ENCODE results near the gene KLF17.
"Not testable (repeated sequence)": the region's sequence is repeated elsewhere in the genome, so short reads cannot be mapped to it uniquely, and the experiment has no call there.

KLF17 gene

DNA sequence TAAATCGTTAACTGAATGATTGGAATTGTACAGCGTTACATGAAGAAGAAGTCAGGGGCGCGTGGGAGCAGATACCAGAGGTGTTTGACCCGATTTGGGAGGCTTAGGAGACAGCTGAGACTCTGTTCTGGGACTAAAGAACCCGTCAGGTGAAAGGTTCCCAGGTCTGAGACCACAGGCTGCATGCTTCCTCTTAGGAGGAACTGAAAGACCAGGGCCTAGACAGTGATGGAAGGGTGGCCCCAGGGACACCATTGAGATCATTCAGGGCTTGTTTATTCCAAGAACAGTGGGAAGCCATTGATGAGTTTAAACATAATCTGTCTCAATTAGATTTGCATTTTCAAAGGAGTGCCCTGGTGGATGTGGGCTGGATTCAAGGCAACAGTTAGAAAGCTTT lies 904 bp downstream of the KLF17 start:
- TF ChIP-seq POLR2A (IDR thresholded peaks at IDR 0.05; ENCODE audit: low read depth, low read length): no peak
- DNase-seq (ENCODE audit: insufficient read length, low spot score) (no peak), FAIRE-seq (no peak)

DNA sequence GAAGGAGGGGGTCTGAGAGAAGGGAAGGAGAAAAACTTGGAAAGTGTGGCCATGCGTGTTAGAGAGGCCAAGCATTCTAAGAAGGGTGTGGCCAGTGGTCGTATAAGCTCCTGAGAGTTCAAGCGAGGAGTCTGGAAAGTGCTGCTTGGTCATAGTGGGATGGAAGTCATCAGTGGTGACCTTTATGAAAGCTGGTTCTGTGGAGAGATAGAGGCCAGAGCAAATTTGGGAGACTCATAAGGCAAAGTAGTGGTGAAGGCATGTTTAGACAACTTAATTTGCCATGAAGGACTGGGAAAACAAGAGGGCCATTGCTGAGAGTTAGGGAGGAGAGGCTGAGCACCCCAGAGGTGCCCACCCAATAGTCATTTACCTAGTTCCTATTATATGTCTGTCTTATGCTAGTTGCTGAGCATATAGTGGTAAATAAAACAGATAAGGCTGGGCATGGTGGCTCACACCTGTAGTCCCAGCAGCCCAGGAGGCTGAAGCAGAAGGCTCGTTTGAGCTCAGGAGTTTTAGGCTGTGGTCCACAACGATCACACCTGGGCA lies 1.9 kb downstream of the KLF17 start:
- no peak for FAIRE-seq
- TF ChIP-seq POLR2A (IDR thresholded peaks at IDR 0.05; ENCODE audit: low read depth, low read length): no peak
- DNase-seq (ENCODE audit: insufficient read length, low spot score): no peak

DNA sequence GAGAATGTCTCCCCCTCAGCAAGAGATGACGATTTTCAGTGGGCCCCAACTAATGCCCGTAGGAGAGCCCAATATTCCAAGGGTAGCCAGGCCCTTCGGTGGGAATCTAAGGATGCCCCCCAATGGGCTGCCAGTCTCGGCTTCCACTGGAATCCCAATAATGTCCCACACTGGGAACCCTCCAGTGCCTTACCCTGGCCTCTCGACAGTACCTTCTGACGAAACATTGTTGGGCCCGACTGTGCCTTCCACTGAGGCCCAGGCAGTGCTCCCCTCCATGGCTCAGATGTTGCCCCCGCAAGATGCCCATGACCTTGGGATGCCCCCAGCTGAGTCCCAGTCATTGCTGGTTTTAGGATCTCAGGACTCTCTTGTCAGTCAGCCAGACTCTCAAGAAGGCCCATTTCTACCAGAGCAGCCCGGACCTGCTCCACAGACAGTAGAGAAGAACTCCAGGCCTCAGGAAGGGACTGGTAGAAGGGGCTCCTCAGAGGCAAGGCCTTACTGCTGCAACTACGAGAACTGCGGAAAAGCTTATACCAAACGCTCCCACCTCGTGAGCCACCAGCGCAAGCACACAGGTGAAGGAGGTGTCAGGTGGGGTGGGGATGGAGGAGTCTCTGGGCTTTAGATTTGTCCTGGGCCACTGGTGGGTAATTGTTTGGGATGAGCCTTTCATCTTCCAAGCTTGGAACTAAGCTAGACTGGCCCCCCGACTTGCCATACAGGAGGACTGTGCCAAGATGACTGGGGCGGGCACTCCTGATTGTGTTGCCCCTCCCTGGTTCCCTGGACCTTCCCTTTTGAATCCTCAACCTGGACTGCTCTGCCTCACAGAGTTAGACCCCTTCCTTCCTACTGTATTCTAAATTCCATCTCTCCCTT lies 11.2 kb downstream of the KLF17 start:
- no peak for FAIRE-seq
- no peak for TF ChIP-seq POLR2A (IDR thresholded peaks at IDR 0.05; ENCODE audit: low read depth, low read length)

DNA sequence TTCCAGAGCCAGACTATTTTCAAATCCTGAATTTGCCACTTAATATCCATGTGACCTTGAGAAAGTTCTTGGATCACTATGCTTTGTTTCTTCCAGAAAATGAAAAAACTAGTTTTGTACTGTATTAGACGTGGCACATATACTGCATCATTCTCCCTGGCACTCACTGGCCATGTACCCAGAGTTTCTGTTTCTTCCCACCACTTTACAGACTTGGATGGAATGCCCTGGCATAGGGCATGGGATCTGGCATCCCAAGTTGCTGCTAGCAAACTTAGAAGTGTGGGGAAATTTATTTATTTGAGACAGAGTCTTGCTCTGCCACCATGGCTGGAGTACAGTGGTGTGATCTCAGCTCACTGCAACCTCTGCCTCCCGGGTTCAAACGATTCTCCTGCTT lies 12.8 kb downstream of the KLF17 start:
- DNase-seq (ENCODE audit: insufficient read length, low spot score) (no peak), FAIRE-seq (no peak)
- TF ChIP-seq POLR2A (IDR thresholded peaks at IDR 0.05; ENCODE audit: low read depth, low read length): no peak

More for the DNA sequence above, 11.2 kb downstream of the KLF17 start:
- DNase-seq (ENCODE audit: insufficient read length, low spot score): no peak

DNA sequence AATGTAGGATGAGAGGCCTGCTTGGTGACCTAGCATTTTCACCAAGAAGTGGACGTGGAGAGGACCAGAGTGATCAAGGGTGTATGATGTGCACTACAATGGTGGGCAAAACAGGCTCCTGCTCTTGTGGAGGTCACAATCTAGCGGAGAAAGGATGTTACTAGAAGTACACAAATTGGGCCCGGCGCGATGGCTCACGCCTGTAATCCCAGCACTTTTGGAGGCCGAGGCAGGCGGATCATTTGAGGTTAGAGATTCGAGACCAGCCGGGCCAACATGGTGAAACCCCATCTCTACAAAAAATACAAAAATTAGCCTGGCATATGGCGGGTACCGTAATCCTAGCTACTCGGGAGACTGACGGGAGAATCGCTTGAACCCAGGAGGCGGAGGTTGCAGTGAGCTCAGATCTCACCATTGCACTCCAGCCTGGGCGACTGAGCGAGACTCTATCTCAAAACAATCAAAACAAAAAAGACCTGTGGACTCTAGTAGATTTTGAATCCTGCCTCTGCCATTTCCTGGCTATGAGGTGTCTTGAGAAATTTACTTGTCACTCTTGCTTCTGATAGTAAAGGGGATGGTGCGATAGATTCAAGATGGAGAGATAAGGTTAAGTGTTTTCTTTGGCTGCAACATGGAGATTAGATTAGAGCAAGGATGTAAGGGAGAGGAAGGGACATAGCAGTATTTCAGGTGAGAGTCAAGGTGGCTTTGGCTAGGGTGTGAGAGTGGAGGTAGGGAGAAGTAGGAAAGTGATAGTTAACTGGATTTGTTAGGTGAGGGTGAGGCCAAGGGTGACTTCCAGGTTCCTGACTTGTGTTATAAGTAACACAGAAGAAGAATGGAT lies 15.7 kb downstream of the KLF17 start:
- FAIRE-seq: no peak
- no peak for TF ChIP-seq POLR2A (IDR thresholded peaks at IDR 0.05; ENCODE audit: low read depth, low read length)

DNA sequence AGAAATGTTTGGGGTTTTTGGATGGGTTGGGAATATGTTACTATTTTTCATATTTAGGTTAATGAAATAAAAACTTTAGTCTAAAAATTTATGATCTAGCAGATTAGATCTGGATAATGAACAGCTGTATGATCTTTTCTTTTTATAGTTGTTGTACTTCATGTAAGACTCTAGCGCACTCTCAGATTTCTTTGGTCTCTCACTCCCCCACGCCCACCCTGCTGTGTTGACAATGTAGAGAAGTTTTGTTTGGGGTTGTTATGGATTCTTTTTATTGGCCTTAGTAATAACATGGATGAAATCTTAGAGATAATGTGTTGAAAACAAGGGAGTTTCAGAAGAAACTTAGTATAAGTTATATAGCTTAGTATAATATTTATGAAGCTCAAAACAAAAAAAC lies 17.3 kb downstream of the KLF17 start:
- FAIRE-seq: no peak
- no peak for TF ChIP-seq POLR2A (IDR thresholded peaks at IDR 0.05; ENCODE audit: low read depth, low read length)

More for the DNA sequence above, 15.7 kb downstream of the KLF17 start:
- DNase-seq (ENCODE audit: insufficient read length, low spot score): no peak

DNA sequence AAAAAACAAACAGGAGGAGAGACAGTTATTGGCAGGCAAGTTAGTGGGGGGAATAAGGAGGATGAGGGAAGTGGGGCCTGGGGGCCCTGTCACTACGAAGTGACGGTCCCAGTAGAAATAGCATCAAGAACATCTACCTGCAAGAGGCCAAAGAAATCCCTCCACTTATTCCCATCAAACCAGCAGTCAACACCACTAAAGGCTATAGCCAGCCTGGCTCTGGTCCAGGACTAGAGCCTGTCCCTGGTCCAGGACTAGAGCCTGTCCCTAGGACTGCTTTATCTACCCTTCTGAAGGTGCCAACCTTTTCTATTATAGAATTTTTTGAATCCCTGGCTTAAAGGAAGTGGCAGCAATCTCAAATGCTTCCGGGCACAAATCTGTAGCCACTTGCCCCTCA lies 19.6 kb downstream of the KLF17 start:
- TF ChIP-seq POLR2A (IDR thresholded peaks at IDR 0.05; ENCODE audit: low read depth, low read length): no peak
- DNase-seq (ENCODE audit: insufficient read length, low spot score) (no peak), FAIRE-seq (no peak)

More for the DNA sequence above, 17.3 kb downstream of the KLF17 start:
- DNase-seq (ENCODE audit: insufficient read length, low spot score): no peak

DNA sequence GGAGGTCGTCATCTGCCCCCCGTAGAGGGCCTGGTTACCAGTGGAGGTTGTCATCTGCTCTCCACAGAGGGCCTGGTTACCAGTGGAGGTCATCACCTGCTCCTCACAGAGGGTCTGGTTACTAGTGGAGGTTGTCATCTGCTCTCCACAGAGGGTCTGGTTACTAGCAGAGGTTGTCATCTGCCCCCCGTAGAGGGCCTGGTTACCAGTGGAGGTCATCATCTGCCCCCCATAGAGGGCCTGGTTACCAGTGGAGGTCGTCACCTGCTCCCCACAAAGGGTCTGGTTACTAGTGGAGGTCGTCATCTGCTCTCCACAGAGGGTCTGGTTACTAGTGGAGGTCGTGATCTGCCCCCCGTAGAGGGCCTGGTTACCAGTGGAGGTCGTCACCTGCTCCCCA lies 20.9 kb downstream of the KLF17 start:
- not testable (repeated sequence) for FAIRE-seq; DNase-seq (ENCODE audit: insufficient read length, low spot score)

DNA sequence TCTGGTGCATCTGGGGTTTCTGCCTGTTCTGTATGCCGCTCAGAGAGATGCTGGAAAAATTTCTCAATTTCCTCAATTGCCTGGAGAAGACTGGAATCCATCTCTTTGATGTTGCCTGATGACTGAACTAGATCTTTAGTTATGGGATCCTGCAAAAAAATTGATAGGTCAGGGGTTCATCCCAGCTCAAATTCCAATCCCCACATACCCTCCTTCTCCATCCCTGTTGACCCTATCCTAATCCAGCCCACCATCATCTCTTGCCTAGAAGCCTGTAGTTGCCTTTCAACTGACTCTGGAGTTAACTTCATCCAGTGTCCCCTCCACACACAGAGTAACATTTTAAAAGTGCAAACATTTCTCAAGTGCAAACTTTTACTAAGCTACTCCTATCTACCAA lies 22.9 kb downstream of the KLF17 start, which contains the start of gene KLF18:
Gene KLF18, minus strand, starts transcription at position 101 of the 400 bp plus-strand sequence. Its CDS starts 0 bp downstream, at position 101.
- DNase-seq (ENCODE audit: insufficient read length, low spot score): no peak
- TF ChIP-seq POLR2A (IDR thresholded peaks at IDR 0.05; ENCODE audit: low read depth, low read length): no peak
- no peak for FAIRE-seq

DNA sequence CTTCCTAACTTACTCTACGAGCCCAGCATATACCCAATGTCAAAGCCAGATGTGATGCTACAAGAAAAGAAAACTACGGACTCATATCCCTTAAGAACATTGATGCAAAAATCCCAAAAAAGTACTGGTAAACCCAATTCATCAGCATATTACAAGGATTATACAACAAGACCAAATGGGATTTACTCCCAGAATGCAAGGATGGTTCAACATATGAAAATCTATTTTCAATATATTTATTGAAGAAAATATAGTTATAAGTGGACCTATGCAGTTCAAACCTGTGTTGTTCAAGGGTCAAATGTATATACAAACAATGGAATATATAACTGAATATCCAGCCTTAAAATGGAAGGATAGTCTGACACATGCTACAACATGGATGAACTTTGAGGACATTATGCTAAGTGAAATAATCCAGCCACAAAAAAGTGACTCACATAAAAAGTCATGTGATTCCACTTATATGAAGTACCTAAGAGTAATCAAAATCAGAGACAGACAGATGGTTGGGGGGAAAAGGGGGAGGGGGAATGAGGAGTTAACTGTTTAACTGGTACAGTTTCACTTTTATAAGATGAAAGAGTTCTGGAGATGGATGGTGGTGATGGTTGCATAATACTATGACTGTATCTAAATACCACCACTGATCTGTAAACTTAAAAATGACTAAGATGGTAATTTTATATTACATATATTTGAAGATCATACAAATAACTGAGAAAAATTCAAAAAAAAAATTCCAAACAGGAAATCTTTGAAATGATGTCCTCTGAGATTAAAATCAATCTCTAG lies 26.5 kb downstream of the KLF17 start:
- TF ChIP-seq POLR2A (IDR thresholded peaks at IDR 0.05; ENCODE audit: low read depth, low read length): no peak
- no peak for DNase-seq (ENCODE audit: insufficient read length, low spot score)

DNA sequence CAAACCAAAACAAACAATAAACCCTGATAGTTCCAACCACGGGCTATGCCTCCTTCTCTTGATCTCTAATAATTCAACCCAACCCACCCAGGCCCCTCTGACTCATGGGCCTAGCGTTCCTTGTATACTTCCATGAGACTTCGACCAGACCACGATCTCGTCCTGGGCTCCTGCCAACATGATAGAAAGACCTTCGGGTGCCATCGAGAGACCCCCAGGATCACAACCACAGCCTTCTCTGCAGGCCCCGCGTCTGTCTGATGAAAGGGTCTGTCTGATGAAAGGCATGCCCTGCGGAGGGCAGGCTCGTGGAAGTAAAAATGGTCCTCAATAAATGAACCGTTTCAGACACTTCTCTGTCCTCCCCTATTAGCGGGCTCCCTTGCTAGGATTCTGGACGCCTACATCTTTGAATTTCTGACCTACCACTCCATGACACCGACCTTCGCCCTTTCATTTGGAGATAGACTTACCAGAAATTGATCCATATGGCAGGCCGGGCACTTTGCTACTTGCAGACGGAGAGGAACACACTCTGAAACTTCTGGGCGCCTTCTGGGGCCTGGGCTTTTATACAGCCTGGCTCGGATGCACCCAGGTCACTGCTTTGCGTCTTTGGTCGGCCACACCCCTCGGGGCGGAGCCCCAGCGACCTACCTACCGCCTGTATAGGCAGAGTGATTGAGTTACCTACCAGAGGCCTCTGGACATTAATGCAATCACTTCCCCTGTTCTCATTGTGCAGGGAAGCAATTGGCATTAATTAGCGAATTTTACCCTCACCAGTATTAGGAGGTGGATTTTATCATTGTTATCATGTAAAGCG lies 28.1 kb downstream of the KLF17 start:
- no peak for TF ChIP-seq POLR2A (IDR thresholded peaks at IDR 0.05; ENCODE audit: low read depth, low read length)
- no peak for DNase-seq (ENCODE audit: insufficient read length, low spot score)
- FAIRE-seq: no peak

More for the DNA sequence above, 26.5 kb downstream of the KLF17 start:
- no peak for FAIRE-seq

DNA sequence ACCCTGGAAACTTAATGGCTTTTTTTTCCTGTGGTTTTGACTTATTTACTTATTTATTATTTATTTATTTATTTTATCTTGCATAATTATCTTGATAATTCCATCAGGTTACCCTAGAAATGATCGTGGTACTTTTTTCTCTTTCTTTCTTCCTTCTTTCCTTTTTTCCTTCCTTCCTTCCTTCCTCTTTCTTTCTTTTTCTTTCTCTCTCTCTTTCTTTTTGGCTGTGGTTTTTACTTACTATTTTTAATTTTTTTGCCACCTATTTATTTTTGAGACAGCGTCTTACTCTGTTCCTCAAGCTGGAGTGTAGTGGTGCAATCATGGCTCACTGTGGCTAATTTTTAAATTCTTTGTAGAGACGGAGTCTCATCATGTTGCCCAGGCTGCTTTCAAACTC lies 29.0 kb downstream of the KLF17 start:
- FAIRE-seq: no peak
- DNase-seq (ENCODE audit: insufficient read length, low spot score): no peak
- no peak for TF ChIP-seq POLR2A (IDR thresholded peaks at IDR 0.05; ENCODE audit: low read depth, low read length)

DNA sequence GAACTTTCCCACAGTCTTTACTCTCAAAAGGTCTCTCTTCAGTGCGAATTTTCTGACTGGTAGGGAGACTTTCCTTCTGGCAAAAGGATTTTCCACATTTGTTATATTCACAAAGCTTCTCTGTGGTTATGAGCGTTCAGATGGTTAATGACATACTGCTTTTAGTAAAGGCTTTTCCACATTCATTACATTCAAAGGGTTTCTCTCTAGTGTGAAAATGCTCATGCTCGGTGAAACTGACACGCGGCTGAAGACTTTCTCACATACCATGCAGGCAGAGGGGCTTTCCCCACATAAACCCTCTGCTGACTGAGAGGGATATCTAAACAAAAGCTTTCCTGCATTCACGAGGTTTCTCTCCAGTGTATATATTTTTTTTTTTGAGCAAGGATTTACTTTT lies 32.7 kb downstream of the KLF17 start:
- no peak for DNase-seq (ENCODE audit: insufficient read length, low spot score)

More for the DNA sequence above, 32.7 kb downstream of the KLF17 start:
- TF ChIP-seq POLR2A (IDR thresholded peaks at IDR 0.05; ENCODE audit: low read depth, low read length): no peak
- FAIRE-seq: no peak

Data from H54 (cell line).